Body of pancreas (tissue), 4 donors: ENCODE results near the gene BOLA2B.

Experiments
- POLR2A ChIP-seq, 3 donors: fragments of 450-650 bp; IDR thresholded peaks; one replicate each; pipeline ENCODE4 v1.6.1; 2016; ENCODE audit warnings: antibody characterized with exemption in 3 of 3, mild to moderate bottlenecking in 2 of 3
- TF ChIP-seq, protein P1 (sequence below), 7 experiments: fragments of 450-650 bp in 4 of 7; fragments of 200-600 bp in 3 of 7; sonication (generic) in 3 of 7; IDR thresholded peaks; one replicate each; pipeline ENCODE4 v1.5.1; 2016 to 2019; ENCODE audit warnings: antibody characterized with exemption in 7 of 7

DNA sequence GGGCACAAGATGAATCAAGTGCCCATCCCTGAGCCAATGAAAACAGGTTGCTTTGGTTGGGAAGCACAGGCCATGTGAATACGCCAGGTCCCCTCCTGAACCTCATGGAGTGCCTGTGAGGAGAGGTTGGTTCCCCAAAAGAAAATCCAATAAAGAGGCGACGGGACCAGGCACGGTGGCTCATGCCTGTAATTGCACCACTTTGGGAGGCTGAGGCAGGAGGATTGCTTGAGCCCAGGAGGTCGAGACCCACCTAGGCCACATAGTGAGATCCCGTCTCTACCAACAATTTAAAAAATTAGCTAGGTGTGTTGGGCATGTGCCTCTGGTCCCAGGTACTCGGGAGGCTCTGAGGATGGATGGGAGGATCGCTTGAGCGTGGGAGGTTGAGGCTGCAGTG lies 13.5 kb downstream of the BOLA2B start:
- TF ChIP-seq, protein P1, sequence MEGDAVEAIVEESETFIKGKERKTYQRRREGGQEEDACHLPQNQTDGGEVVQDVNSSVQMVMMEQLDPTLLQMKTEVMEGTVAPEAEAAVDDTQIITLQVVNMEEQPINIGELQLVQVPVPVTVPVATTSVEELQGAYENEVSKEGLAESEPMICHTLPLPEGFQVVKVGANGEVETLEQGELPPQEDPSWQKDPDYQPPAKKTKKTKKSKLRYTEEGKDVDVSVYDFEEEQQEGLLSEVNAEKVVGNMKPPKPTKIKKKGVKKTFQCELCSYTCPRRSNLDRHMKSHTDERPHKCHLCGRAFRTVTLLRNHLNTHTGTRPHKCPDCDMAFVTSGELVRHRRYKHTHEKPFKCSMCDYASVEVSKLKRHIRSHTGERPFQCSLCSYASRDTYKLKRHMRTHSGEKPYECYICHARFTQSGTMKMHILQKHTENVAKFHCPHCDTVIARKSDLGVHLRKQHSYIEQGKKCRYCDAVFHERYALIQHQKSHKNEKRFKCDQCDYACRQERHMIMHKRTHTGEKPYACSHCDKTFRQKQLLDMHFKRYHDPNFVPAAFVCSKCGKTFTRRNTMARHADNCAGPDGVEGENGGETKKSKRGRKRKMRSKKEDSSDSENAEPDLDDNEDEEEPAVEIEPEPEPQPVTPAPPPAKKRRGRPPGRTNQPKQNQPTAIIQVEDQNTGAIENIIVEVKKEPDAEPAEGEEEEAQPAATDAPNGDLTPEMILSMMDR (IDR thresholded peaks at IDR 0.05), result no peak
- TF ChIP-seq POLR2A (IDR thresholded peaks at IDR 0.05), result no peak
